Activated CD4-positive, alpha-beta T cell treated with anti-CD3 and anti-CD28 coated beads, Interleukin-2, amount 50 U/mL, for 1 hour (primary cell): ENCODE data around the gene CAPN11.
A peak's percentile ranks its signal among the peaks of the same experiment; 100 is the strongest.
"Not testable (repeated sequence)": the region's sequence is repeated elsewhere in the genome, so short reads cannot be mapped to it uniquely, and the experiment has no call there.

Experiments used
- DNase-seq: peaks from one replicate; pipeline ENCODE4 v3.0.0-alpha.2; 2020

The CAPN11 gene

DNA sequence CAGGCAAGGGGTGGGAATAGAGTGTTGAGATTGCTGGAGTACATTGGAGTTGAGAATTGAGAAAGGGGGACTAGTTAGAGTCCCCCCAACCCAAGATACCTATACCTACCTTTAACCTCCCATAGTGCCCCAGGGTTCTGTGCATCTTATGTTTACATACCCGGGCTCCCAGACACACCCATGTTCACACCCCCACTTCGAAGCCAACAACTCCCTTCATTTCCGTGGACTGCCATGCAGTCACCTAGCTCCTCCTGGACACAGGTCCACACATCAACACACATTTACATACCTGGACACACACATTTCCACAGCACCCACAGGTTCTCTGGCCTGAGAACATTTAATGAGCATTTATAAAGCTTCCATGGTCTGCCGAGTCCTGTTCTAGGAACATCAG is 26.1 kb upstream of the CAPN11 start:
- DNase-seq: no peak

DNA sequence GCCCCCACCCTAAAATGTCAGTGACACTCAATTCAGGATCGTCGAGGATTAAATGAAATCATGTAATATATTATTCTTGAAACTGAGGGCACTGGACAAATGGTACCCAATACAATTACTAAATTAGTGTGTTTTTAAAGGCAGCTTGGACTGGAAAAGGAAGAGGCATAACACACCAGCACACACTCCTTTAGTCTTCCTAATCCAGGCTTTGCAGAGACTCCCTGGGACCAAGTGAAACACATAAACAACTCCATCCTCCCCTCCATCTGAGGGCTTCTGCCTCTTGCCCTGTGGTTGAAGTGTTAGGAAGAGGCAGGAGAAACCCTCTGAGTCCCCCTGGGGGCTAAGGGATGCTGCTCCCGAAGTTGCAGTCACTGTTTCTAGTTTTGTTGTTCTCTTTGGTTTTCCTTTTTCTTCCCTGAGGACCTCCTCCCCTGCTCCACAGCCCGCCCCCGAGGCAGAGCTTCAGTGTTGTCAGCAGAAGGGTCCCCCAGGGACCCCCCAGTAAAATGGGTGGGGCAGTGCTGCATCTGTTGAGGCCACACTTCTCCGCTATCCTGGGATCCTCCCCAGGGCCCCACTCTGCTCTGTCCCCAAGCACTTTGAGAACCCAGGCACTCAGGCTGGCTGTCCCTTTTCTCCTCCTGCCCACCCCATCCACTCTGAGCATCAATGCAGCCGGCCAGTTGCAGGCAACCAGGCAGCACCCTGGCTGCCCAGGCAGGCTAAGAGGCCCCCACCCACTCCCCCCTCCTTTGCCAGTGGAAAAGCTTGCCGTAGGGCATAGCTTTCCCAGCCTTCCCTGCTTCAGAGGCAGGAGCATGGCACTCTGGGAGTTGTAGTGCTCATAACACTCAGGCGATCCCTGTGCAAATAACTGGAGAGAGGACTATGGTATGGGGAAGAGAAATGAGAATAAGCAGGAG is 25.4 kb upstream of the CAPN11 start:
- DNase-seq: no peak

GRCh38 chr6:44133981-44134711 is 24.5 kb upstream of the CAPN11 start:
- DNase-seq: no peak

GRCh38 chr6:44135173-44135758 is 23.4 kb upstream of the CAPN11 start:
- DNase-seq: no peak

DNA sequence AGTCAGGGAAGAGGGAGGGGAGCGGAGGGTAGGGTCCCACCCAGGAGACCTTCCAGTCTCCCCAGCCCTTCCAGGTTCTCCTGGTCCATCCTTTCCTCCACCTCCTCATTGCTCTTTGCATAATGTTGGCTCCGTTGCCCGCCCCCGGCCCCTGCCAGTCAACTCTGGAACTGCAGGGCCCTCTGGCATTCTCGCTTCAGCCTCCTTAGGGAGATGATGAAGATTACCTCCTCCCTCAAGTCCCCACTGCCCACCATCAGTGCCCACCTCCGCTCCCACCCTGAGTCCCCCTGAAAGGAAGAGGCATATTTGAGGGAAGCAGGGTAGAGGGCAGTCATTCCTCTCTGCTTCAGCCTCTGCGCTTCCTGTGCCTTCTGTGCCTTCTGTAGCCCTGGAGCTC is 22.7 kb upstream of the CAPN11 start:
- DNase-seq: no peak

GRCh38 chr6:44138717-44139350 is 19.8 kb upstream of the CAPN11 start:
- DNase-seq: no peak

GRCh38 chr6:44139351-44139743 is 19.3 kb upstream of the CAPN11 start:
- no peak for DNase-seq

- no peak for DNase-seq
Observed at GRCh38 chr6:44142835-44143234, 15.8 kb upstream of the CAPN11 start.

DNA sequence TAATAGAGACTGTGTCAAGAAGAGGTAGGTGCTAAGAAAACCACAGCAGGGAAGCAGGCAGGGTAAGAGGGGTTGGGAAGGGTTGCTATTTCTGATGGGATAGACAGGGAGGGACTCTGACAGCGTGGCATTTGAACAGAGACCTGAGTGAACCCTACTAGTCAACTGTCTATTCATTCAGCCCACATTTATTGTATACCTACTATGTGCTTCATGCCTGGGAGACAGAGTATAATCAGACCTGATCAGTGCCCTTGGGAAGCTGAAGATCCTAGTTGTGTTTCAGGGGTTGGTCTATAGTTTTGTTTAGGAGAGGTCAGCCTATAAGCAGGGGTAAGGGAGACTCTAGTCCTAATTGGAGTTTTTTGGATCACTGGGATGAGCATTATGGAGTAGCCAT is 14.9 kb upstream of the CAPN11 start:
- DNase-seq: no peak

- DNase-seq: not testable (repeated sequence)
Observed at GRCh38 chr6:44144536-44144935, 14.1 kb upstream of the CAPN11 start.

- DNase-seq: no peak
Observed at GRCh38 chr6:44145839-44146238, 12.8 kb upstream of the CAPN11 start.

DNA sequence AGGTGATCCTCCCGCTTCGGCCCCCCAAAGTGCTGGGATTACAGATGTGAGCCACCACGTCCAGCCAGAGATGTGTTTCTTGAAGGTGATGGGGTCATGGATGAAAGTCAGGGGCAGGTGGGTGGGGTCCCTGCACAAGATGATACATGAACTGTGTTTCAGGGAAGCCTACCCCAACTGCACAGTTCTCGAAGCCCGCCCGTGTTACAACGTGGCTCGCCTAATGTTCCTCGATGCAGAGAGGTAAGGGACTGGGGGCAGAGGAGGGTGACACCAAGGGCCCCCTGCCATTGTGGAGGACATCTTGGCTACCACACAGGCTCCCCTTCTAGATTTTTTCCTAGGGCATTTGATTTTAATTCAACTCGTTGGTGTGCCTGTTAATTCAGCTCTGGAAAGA is 11.9 kb upstream of the CAPN11 start:
- no peak for DNase-seq

GRCh38 chr6:44147256-44147655 is 11.4 kb upstream of the CAPN11 start:
- DNase-seq: no peak

DNA sequence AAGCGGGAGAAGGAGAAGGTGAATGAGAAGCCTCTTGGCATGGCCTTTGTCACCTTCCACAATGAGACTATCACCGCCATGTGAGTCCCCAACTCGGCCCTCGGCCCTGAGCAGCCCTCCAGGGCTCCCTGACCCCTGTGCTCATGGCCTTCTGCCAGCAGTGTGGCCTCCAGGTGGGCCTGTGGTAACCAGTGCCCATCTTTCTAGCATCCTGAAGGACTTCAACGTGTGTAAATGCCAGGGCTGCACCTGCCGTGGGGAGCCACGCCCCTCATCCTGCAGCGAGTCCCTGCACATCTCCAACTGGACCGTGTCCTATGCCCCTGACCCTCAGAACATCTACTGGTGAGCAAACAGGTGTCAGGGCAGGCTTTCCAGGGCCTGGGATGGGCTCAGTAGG is 10.3 kb upstream of the CAPN11 start:
- DNase-seq: no peak

DNA sequence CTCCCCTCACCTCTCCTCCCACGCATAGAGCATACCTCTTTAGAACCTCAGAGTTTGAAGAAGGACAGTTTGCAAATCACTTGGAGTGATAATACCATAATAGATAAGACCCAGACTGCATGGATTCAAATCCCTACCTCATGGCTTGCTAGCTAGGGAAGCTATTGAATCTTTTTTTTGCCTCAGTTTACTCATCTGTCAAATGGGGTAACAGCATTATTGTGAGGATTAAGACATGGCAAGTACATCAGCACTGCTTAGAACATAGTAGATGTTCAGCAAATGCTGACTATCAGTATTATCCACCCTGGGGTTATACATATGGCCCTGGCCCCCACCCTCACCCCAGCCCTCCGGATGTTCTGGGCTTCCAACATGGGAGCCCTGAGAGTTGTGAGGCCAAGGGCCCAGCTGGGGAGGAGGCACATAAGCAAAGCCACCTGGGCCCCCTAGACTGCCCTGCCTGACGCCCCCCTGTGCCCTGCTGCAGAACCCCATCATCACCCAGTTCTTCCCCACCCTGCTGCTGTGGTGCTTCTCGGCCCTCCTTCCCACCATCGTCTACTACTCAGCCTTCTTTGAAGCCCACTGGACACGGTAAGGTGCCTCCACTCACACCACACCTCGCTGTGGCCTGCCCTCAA is 9.1 kb upstream of the CAPN11 start:
- no peak for DNase-seq

DNA sequence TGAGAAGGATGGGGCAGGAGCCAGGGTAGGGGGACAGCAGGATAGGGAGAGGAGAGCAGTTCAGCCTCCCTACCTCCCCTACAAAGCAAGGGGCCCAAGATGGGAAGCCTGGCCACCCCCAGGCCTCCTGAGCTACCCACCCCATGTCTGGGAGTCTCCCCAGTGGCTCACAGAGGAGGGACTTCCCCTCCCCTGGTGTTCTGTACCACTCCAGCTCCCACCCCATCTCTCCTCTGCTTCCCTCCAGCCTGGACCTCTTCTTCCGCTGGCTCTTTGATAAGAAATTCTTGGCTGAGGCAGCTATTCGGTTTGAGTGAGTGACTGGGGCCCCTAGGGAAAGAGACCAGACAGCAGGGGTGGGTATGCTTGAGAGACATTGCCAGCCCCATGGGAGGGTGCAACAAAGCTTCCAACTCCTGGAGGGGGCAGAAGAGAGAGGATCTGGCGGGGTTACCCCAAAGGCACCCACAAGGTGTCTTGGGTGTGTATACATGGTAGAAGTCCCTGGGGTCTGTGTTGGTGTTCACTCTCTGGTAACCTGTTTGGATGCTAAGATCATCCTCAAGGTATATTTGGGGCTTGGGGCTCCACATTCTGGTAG is 8.2 kb upstream of the CAPN11 start:
- no peak for DNase-seq

GRCh38 chr6:44151348-44152108 is 7.1 kb upstream of the CAPN11 start:
- peak; percentile 80 for DNase-seq

GRCh38 chr6:44152109-44152461 is 6.5 kb upstream of the CAPN11 start:
- DNase-seq: no peak

GRCh38 chr6:44152533-44152932 is 6.1 kb upstream of the CAPN11 start:
- DNase-seq: no peak

DNA sequence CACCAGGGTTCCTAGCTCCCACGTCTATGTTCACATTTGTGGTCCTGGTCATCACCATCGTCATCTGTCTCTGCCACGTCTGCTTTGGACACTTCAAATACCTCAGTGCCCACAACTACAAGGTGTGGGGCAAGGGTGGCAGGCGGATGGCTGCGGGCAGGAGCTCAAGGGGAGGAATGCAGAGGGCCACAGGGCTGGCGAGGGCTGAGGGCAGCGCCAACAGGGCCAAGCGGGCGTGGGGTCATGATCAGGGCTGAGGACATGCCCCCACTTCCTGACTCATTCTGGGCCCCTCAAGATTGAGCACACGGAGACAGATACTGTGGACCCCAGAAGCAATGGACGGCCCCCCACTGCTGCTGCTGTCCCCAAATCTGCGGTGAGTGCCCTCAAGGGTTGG is 4.6 kb upstream of the CAPN11 start:
- DNase-seq: no peak

- DNase-seq: no peak
Observed at GRCh38 chr6:44156494-44157151, 2.0 kb upstream of the CAPN11 start.
